Natural killer cell treated with Interleukin-12 subunit alpha and Interleukin-12 subunit beta and Interleukin-15 and Interleukin-18, amount 100 ng/mL, for 72 hours (primary cell): ENCODE measurements around the gene EOLA1. TPM values are rescaled to one million over a fixed set of nuclear protein-coding genes. Genes with fewer than 3 reads are reported as not detected.
A peak's percentile ranks its signal among the peaks of the same experiment; 100 is the strongest.
"Not testable (repeated sequence)": the region's sequence is repeated elsewhere in the genome, so short reads cannot be mapped to it uniquely, and the experiment has no call there.

Experiments used
- ATAC-seq, 2 donors: fragments of 150-1000 bp; cut with Tn5 transposase in 1 of 2; sonication (Bioruptor Pico), chemical (Tn5 transposase) in 1 of 2; 2 replicates each; pipeline ENCODE4 v1.10.0; 2021
- DNase-seq: peaks from one replicate; pipeline ENCODE4 v3.0.0; 2022; ENCODE audit warnings: low spot score
- H3K27ac Mint-ChIP-seq, 2 donors: 1 replicate in 1 of 2; 2 replicates in 1 of 2; pipeline ENCODE4 v1.8.0; 2022; ENCODE audit warnings: mixed read lengths in 2 of 2, mild to moderate bottlenecking in 1 of 2, moderate library complexity in 1 of 2
- H3K27me3 Mint-ChIP-seq, 2 donors: 1 replicate in 1 of 2; 2 replicates in 1 of 2; pipeline ENCODE4 v1.8.0; 2022; ENCODE audit warnings: mixed read lengths in 2 of 2
- H3K36me3 Mint-ChIP-seq: one replicate; pipeline ENCODE4 v1.8.0; 2022; ENCODE audit warnings: mixed read lengths
- H3K4me1 Mint-ChIP-seq, 2 donors: 1 replicate in 1 of 2; 2 replicates in 1 of 2; pipeline ENCODE4 v1.8.0; 2022; ENCODE audit warnings: low read depth in 2 of 2, mixed read lengths in 2 of 2, mild to moderate bottlenecking in 1 of 2
- H3K4me3 Mint-ChIP-seq: one replicate; pipeline ENCODE4 v1.8.0; 2022; ENCODE audit warnings: mixed read lengths
- H3K9me3 Mint-ChIP-seq: 2 replicates; pipeline ENCODE4 v1.8.0; 2022; ENCODE audit warnings: mixed read lengths
- total RNA-seq, 2 donors: library from RNA; stranded (reverse); gene quantifications; one replicate each; pipeline ENCODE4 v1.2.3, GENCODE V29; 2022

EOLA1 gene
- total RNA-seq, 2 donors from 2014 or later, result 32.1 to 35.0 TPM

DNA sequence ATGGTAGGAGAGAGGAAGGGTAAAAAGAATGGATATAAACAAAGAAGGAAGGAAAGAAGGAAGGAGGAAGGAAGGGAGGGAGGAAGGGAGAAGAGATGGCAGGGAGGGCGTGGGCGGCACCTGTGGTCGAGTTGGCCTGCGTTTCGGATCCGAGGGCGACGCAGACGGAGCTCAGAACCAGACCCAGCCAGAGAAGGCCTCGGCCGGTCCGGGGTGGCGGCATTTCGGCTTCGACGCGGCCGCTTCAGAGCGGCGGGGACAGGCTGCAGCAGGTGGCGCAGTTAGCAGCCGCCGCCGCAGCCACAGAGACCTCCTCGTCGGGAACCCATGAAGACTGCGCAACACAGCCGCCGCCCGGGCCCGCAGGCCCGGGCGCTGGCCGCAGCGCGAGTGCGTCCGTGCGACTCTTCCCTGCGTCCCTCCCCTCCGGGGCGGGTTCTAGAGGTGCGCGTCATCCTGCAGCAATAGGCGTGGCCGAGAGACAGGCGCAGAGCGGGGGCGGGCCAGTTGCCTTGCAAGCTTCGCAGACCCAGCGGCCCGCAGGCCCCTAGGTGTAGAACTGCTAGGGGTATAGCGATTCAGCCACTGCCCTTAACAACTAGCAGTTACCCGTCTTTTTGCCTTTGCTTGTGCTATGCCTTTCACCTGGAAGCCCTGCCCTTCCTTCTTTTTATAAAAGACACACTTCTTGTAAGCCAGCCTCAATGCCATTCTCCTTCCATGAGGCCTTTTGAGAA is 35.7 kb upstream of the EOLA1 start, which contains the start of gene IDS:
IDS (minus strand) TSS at position 392 of the 737 bp plus-strand sequence; CDS start at position 223, 169 bp downstream.
- Mint-ChIP-seq H3K27ac (peak within 1 kb of the TSS; percentile 88 to 94), H3K4me3 (peak within 1 kb of the TSS; percentile 99), H3K9me3 (no peaks in the 10 kb centered on the region), H3K4me1 (peaks cover 22 to 30% of the 10 kb centered on the region in 2 donors), H3K27me3 (peaks cover 0 to 9% of the 10 kb centered on the region in 2 donors), H3K36me3 (peaks cover 6% of the 10 kb centered on the region)
- DNase-seq (peak; percentile 92), ATAC-seq (peak; percentile 90 to 92)

DNA sequence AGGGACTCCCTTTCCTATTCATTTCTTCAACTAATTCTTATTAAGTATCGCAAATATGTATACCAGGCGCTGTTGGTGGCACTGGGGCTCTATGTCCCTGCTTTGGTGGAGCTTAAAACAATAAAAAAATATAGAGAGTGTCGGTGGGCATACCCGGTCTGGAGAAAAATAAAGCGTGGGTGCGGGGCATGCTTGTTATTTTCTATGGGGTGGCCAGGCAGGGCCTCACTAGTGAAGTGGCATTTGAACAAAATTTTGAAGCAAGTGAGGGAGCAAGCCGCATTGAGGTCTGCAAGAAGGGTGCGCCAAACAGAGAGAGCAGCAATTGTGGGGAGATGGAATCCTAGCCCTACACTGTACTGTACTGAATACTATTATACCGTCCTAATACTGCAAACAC is 35.1 kb upstream of the EOLA1 start:
- Mint-ChIP-seq H3K27me3 (peaks cover 0 to 9% of the 10 kb centered on the region in 2 donors), H3K9me3 (no peaks in the 10 kb centered on the region), H3K4me1 (peaks cover 16 to 28% of the 10 kb centered on the region in 2 donors), H3K36me3 (peaks cover 6% of the 10 kb centered on the region), H3K27ac (peak overlapping the region; percentile 88 to 94), H3K4me3 (peak overlapping the region; percentile 99)
- DNase-seq, result no peak
- ATAC-seq, result no peak

DNA sequence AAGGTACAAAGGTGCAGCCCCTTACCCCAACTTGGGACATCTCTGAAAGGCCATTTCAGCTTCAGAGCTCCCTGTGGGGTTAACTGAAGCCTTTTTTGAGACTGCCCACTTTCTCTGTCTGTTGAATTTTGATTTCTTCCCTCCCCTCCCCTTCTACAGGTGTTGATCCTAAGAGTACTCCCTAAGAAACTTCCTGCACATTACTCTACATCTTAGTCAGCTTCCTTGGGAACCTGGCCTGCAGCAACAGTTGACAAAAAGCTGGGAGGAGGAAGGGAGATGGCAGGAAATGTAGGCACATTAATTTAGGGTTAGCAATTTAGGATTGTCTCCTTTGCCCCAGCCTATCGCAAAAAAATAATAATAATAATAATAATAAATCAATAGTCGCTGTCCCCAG is 34.5 kb upstream of the EOLA1 start:
- Mint-ChIP-seq H3K4me3 (no peak overlapping the region), H3K27ac (peak overlapping the region in 1 of 2 donors; percentile 88), H3K4me1 (peaks cover 12 to 21% of the 10 kb centered on the region in 2 donors), H3K27me3 (peaks cover 0 to 9% of the 10 kb centered on the region in 2 donors), H3K36me3 (peaks cover 6% of the 10 kb centered on the region), H3K9me3 (no peaks in the 10 kb centered on the region)
- no peak for DNase-seq
- no peak for ATAC-seq

DNA sequence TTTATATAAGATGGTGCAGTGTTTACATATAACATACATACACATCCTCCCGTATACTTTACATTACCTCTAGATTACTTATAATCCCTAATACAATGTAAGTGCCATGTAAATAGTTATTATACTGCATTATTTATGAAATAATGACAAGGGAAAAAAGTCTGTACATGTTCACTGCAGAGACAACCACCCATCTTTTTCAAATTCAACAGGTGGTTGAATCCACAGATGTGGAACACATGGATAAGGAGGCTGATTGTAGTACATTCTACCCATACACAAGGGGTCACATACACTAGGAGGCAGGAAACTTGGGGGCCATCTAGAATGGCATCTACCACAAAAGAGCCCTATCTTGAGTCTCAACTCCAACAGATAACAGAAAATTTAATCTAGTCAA is 32.3 kb upstream of the EOLA1 start:
- peaks cover 10 to 28% of the 10 kb centered on the region in 2 donors for H3K4me1 Mint-ChIP-seq
- DNase-seq (no peak), ATAC-seq (no peak)
- H3K9me3 Mint-ChIP-seq, result no peaks in the 10 kb centered on the region
- peaks cover 6% of the 10 kb centered on the region for H3K36me3 Mint-ChIP-seq
- H3K4me3 Mint-ChIP-seq, result no peak overlapping the region
- H3K27me3 Mint-ChIP-seq, result peaks cover 0 to 9% of the 10 kb centered on the region in 2 donors
- H3K27ac Mint-ChIP-seq, result no peak overlapping the region

DNA sequence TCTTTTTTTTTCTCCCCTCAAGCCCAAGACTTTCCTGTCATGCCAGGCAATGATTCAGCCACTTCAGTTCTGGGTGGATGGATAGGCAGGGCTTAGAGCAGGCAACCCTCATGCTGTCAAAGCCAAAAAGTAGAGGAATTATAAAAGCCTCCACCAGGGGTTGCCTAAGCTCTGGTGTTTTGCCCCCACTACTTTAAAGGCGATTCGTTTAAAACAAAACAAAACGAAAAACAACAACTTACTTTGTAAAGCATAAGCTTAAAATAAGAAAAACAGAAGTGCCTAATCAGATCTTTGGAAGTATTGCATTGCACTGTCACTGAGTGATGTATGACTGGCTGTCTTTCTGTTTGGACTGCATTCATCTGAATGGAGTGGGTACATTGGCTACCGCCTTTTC is 30.4 kb upstream of the EOLA1 start:
- no peak for ATAC-seq
- Mint-ChIP-seq H3K4me3 (no peak overlapping the region), H3K27ac (no peak overlapping the region), H3K4me1 (peaks cover 21 to 36% of the 10 kb centered on the region in 2 donors), H3K27me3 (peaks cover 0 to 3% of the 10 kb centered on the region in 2 donors), H3K9me3 (no peaks in the 10 kb centered on the region), H3K36me3 (no peaks in the 10 kb centered on the region)
- no peak for DNase-seq

DNA sequence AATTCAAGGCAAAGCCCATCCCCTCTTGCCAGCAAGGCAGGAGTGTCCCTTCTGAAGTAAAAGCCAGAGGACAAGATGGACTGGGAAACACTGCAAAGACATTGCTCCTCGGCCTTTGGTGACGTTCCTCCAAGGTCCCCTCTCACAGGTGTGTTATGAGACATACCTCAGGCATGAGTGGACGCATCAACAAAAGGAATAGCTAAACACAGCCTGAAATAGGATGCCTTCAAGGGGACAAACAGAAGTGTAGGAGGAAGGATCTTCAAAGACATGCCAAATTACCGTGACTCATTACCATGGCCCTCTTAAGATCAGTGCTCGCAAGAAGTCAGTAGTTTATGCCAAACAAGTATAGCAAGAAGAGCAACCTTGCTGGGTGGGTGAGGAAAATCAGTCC is 29.7 kb upstream of the EOLA1 start:
- H3K4me3 Mint-ChIP-seq, result no peak overlapping the region
- ATAC-seq (no peak), DNase-seq (no peak)
- no peaks in the 10 kb centered on the region for H3K9me3 Mint-ChIP-seq
- H3K27me3 Mint-ChIP-seq, result peaks cover 0 to 3% of the 10 kb centered on the region in 2 donors
- H3K27ac Mint-ChIP-seq, result no peak overlapping the region
- H3K36me3 Mint-ChIP-seq, result no peaks in the 10 kb centered on the region
- H3K4me1 Mint-ChIP-seq, result peaks cover 28 to 37% of the 10 kb centered on the region in 2 donors

DNA sequence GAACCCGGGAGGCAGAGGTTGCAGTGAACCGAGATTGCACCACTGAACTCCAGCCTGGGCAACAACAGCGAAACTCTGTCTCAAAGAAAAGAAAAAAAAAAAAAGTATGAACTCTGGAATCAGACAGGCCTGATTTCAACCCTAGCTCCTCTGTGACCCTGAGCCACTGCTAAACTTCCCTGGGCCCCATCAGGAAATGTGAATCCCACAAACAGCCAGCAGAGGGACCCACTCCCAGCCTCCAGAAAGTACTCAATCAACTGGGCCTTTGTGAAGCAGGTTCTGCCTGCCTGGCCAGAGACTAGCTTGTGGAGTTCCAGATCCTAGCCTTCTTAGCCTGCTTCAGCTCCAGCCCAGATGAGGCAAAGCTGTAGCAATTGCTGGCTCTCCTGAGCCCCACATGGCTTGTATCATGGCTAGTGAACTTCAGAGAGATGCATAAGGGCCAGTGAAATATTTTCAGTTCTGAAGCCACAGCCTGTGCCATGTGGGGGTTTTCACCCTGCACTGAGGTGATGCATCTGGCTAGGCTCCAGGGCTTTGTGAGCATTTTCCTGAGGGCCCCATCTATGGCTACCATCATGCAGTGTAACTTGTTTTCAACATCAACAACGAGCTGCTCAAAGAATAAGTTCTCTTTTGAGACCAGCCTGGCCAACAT is 28.5 kb upstream of the EOLA1 start:
- DNase-seq, result no peak
- no peaks in the 10 kb centered on the region for H3K9me3 Mint-ChIP-seq
- no peak overlapping the region for H3K4me3 Mint-ChIP-seq
- H3K27me3 Mint-ChIP-seq, result peaks cover 0 to 7% of the 10 kb centered on the region in 2 donors
- H3K36me3 Mint-ChIP-seq, result no peaks in the 10 kb centered on the region
- peak overlapping the region; percentile 44 to 59 for H3K27ac Mint-ChIP-seq
- ATAC-seq, result peak; percentile 49 to 68
- H3K4me1 Mint-ChIP-seq, result peaks cover 36 to 50% of the 10 kb centered on the region in 2 donors

DNA sequence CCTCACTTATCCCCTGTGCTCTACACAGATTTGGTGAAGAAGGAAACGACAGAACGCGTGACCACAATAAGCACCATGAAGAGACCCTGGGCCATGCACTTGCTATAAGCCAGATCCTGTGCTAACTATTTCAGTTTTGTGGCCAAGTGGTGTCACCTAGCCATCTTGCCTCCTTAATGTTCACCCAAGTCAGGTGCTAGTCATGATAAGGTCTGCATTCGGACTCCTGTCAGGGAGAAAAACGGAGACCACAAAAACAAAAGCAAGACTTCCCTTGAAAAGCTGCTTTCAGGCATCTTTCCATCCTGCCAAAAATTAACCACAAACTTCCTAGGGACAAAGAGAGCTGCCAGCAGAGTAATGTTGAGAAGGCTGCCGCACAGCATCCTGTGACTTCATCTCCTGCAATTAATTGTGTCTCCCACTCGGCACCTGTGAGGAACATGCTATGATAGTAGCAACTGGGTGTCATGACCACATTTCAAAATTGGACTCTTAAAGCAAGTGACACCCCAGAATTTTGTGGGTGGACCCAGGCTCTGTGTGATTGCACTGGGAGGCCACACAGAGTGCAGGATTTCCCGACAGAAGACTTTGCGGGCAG is 26.9 kb upstream of the EOLA1 start:
- Mint-ChIP-seq H3K36me3 (no peaks in the 10 kb centered on the region), H3K27ac (peak overlapping the region; percentile 56 to 75), H3K4me1 (peaks cover 36 to 63% of the 10 kb centered on the region in 2 donors), H3K4me3 (peak overlapping the region; percentile 60), H3K9me3 (no peaks in the 10 kb centered on the region), H3K27me3 (peaks cover 0 to 3% of the 10 kb centered on the region in 2 donors)
- DNase-seq (no peak), ATAC-seq (peak; percentile 58 to 81)

DNA sequence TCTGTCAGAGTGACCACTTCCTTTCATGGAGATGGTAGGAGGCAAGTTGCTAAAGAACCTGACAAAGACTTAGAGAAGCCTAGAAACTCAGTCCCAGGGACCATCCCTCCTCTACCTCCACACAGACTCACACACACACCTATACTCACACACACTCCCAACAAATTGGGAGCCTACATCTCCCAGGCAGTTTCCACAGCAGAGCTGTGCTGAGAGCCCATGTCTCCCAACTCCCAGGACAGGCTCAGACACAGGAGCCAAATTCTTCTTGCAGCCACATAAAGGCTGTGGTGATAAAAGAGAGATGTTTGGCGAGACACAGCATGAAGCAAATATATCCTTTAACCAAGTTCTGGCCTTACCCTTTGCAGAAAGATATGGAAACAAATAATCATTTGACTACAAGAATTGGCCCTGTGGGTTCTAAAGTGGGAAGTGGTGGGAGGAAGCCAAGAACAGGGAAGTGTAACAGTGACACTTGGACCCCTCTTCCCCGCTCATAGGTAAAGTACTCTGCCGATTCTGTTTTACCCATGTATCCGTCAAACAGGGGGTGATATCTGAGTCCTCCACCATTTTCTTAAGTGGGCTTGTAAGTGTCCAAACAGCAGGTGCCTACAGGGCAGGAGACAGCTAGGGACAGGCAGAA is 24.7 kb upstream of the EOLA1 start:
- peaks cover 0 to 3% of the 10 kb centered on the region in 2 donors for H3K27me3 Mint-ChIP-seq
- DNase-seq (no peak), ATAC-seq (peak in 1 of 2 donors; percentile 24)
- peak overlapping the region; percentile 56 to 83 for H3K27ac Mint-ChIP-seq
- no peaks in the 10 kb centered on the region for H3K36me3 Mint-ChIP-seq
- H3K4me3 Mint-ChIP-seq, result peak overlapping the region; percentile 75
- peaks cover 44 to 70% of the 10 kb centered on the region in 2 donors for H3K4me1 Mint-ChIP-seq
- H3K9me3 Mint-ChIP-seq, result no peaks in the 10 kb centered on the region

DNA sequence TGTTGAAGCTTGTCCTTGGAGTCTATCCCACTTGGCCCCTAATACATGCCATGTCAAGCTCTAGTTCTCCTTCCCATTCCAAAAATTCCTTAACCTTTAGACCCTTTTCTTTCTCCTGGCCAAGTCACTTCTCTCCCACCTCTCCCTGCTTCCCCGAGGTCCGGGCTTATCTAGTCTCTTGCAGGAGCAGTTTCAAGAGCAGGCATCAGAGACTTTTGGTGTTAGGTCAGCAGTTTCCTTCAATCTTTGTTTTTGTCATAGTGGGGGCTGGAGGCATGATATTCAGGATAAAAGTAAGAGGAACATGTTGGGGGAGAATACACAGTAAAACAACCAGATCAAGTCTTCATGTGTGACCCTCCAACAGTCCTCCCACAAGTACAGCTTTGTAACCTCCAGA is 24.2 kb upstream of the EOLA1 start:
- H3K27me3 Mint-ChIP-seq, result peaks cover 0 to 3% of the 10 kb centered on the region in 2 donors
- H3K4me3 Mint-ChIP-seq, result no peak overlapping the region
- H3K36me3 Mint-ChIP-seq, result no peaks in the 10 kb centered on the region
- H3K9me3 Mint-ChIP-seq, result no peaks in the 10 kb centered on the region
- H3K27ac Mint-ChIP-seq, result no peak overlapping the region
- no peak for ATAC-seq
- no peak for DNase-seq
- H3K4me1 Mint-ChIP-seq, result peaks cover 47 to 76% of the 10 kb centered on the region in 2 donors

DNA sequence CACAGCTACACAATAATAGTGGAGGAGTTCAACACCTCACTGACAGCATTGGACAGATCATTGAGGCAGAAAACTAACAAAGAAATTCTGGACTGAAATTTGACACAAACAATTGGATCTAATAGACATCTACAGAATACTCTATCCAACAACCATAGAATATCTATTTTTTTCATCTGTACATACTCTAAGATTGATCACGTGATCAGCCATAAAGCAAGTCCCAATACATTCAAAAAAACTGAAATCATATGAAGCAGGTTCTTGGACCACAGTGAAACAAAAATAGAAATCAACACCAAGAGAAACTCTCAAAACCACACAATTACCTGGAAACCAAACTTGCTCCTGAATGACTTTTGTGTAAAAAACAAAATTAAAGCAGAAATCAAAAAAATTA is 23.5 kb upstream of the EOLA1 start:
- H3K4me3 Mint-ChIP-seq, result no peak overlapping the region
- ATAC-seq, result no peak
- no peaks in the 10 kb centered on the region for H3K36me3 Mint-ChIP-seq
- H3K9me3 Mint-ChIP-seq, result no peaks in the 10 kb centered on the region
- no peak for DNase-seq
- peaks cover 49 to 78% of the 10 kb centered on the region in 2 donors for H3K4me1 Mint-ChIP-seq
- H3K27me3 Mint-ChIP-seq, result peaks cover 0 to 3% of the 10 kb centered on the region in 2 donors
- no peak overlapping the region for H3K27ac Mint-ChIP-seq

DNA sequence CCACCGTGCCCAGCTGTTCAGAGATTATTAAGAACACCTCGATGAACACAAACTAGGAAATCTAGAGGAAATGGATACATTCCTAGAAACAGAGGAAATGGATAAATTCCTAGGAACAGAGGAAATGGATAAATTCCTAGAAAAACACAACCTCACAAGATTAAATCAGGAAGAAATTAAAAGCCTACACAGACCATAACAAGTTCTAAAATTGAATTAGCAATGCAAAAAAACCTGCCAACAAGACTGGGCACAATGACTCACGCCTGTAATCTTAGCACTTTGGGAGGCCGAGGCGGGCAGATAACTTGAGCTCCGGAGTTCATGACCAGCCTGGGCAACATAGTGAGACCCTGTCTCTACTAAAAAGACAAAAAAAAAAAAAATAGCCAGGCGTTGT is 22.6 kb upstream of the EOLA1 start:
- peak overlapping the region in 1 of 2 donors; percentile 31 for H3K27ac Mint-ChIP-seq
- ATAC-seq (no peak), DNase-seq (no peak)
- no peaks in the 10 kb centered on the region for H3K9me3 Mint-ChIP-seq
- peaks cover 53 to 77% of the 10 kb centered on the region in 2 donors for H3K4me1 Mint-ChIP-seq
- H3K36me3 Mint-ChIP-seq, result no peaks in the 10 kb centered on the region
- H3K27me3 Mint-ChIP-seq, result peaks cover 0 to 3% of the 10 kb centered on the region in 2 donors
- no peak overlapping the region for H3K4me3 Mint-ChIP-seq

DNA sequence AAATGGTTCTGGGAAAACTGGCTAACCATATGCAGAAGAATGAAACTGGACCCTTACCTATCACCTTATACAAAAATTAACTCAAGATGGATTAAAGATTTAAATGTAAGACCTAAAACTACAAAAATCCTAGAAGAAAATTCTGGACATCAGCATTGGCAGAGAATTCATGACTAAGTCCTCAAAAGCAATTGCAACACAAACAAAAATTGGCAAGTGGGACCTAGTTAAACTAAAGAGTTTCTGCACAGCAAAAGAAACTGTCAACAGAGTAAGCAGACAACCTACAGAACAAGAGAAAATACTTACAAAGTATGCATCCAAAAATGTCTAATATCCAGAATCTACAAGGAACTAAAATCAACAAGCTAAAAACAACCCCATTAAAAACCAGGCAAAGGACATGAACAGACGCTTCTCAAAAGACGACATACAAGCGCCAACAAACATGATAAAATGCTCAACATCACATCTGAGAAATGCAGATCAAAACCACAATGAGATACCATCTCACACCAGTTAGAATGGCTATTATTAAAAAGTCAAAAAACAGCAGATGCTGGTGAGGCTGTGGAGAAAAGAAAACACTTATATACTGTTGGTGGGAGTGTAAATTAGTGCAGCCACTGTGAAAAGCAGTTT is 20.1 kb upstream of the EOLA1 start:
- not testable (repeated sequence) for H3K9me3 Mint-ChIP-seq, H3K36me3 Mint-ChIP-seq, DNase-seq, H3K27me3 Mint-ChIP-seq, ATAC-seq
- peaks cover 35 to 55% of the 10 kb centered on the region in 2 donors for H3K4me1 Mint-ChIP-seq
- H3K4me3 Mint-ChIP-seq, result peak overlapping the region; percentile 53
- H3K27ac Mint-ChIP-seq, result peak overlapping the region; percentile 14 to 43
